ENCODE data around the gene SNAPC4. TPM values are rescaled to one million over a fixed set of nuclear protein-coding genes. Genes with fewer than 3 reads are reported as not detected.

The SNAPC4 gene
- total and polyA plus RNA-seq, 2 of the 8 experiments (the other 6 are each of a cell fraction or from before 2014, with no cell fraction given) = 6.9 to 18.1 TPM

DNA sequence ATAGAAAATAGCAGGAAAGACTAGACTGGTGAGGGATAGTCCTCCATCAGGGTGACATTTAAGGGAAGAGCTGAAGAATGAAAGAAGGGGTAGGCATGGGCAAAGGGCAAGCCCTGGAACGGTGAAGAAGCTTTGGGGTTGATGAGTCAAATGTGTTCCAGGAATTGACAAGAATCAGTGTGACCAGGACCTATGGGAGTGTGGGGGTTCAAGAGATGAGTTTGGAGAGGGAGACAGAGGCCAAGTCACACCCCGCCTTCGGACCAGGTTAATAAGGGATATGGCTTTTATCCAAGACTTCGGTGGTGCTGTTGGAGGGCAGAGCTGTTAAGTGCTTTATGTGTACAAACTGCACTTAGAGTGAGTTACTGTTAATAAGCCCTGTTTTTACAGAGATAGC lies 11.4 kb upstream of the SNAPC4 start:
- Histone ChIP-seq H3K4me1 (replicated peaks in 1 of 4; ENCODE audit: control insufficient read depth in 3 of 4, insufficient read depth in 4 of 4, low read length in 3 of 4) (peaks cover 0 to 3% (median 3%) of the 10 kb centered on the region in 4 experiments; a peak in 4 of 7 replicates), H3K4me3 (ENCODE audit: extremely low read depth in 1 of 4, insufficient read depth in 2 of 4, low read depth in 3 of 4, low read length in 4 of 4) (peak overlapping the region; percentile 87 to 93 (median 92)), H3K27ac (ENCODE audit: low read depth, low read length) (no peak overlapping the region), H3K79me1 (ENCODE audit: low read depth, low read length) (peaks cover 21% of the 10 kb centered on the region), H3K27me3 (replicated peaks in 1 of 4; ENCODE audit: control insufficient read depth in 3 of 4, extremely low read depth in 1 of 4, insufficient read depth in 3 of 4, low read length in 3 of 4) (no peaks in the 10 kb centered on the region), H2AK5ac (ENCODE audit: low read depth, low read length) (no peak overlapping the region), H3K23me2 (ENCODE audit: low read depth, low read length) (peaks cover 9% of the 10 kb centered on the region), H4K8ac (ENCODE audit: extremely low read depth, insufficient read depth, low read length) (no peak overlapping the region; the same call in 1 of the 2 replicates), H3K23ac (ENCODE audit: insufficient read length) (no peak overlapping the region), H3K56ac (replicated peaks; ENCODE audit: insufficient read length, low read depth, low read length) (no peak overlapping the region), H3K4ac (replicated peaks; ENCODE audit: insufficient read length, low read depth, low read length) (no peak overlapping the region), H3K14ac (ENCODE audit: insufficient read length) (no peak overlapping the region), H4K5ac (ENCODE audit: insufficient read length, low read depth, low read length) (no peak overlapping the region), H3K9me3 (ENCODE audit: insufficient read depth in 2 of 2, low read depth in 1 of 2, low read length in 1 of 2) (no peaks in the 10 kb centered on the region), H3K36me3 (ENCODE audit: control insufficient read depth in 2 of 4, insufficient read depth in 4 of 4, low read length in 3 of 4) (peaks cover 24 to 44% (median 35%) of the 10 kb centered on the region in 4 experiments), H2BK12ac (ENCODE audit: low read depth, low read length) (no peak overlapping the region; the same call in 1 of the 2 replicates), H2BK120ac (replicated peaks; ENCODE audit: low read depth, low read length) (no peak overlapping the region), H3K4me2 (ENCODE audit: insufficient read depth in 1 of 2, low read depth in 2 of 2, low read length in 2 of 2) (peak overlapping the region; percentile 68 to 92), H4K20me1 (replicated peaks in 1 of 2; ENCODE audit: control insufficient read depth in 1 of 2, insufficient read depth in 2 of 2, low read length in 2 of 2) (peaks cover 17 to 18% of the 10 kb centered on the region in 2 experiments), H3K9ac (replicated peaks in 1 of 4; ENCODE audit: extremely low read depth in 1 of 4, low read depth in 3 of 4, low read length in 3 of 4) (peak overlapping the region in 2 of 4 experiments; percentile 78 to 92; a peak in 3 of 7 replicates), H3K79me2 (ENCODE audit: control insufficient read depth in 1 of 2, insufficient read depth in 2 of 2, low read length in 2 of 2) (peaks cover 11 to 53% of the 10 kb centered on the region in 2 experiments), H3K18ac (ENCODE audit: extremely low read depth, low read length) (no peak overlapping the region), H2AFZ (ENCODE audit: low read length) (no peak overlapping the region), H4K91ac (replicated peaks; ENCODE audit: insufficient read length, low read length) (no peak overlapping the region), H2BK5ac (ENCODE audit: low read depth, low read length) (0 out of 2 replicates have a peak overlapping the region, but pooled peaks have one; percentile 24), H2BK15ac (ENCODE audit: low read length) (no peak overlapping the region), H2BK20ac (ENCODE audit: low read length) (no peak overlapping the region)
- ChIA-PET CTCF (ENCODE audit: partially characterized antibody) (interaction anchor here (1.5 to 1.8 kb wide), 2 partner anchors 74 to 77 kb away, joined by 3 to 4 read pairs; no protein-coding TSS in a partner anchor), POLR2A (ENCODE audit: partially characterized antibody) (interaction anchor here (0.7 to 8.0 kb wide), 6 partner anchors 13 to 68 kb away, joined by 3 to 123 read pairs (median 4); partner anchors contain the start of gene SNAPC4)
- WGBS, 2 experiments (ENCODE audit: extremely low coverage in 1 of 2, insufficient coverage in 1 of 2, insufficient read length in 1 of 2, insufficient replicate concordance in 2 of 2, low coverage in 1 of 2, low lambda C conversion rate in 2 of 2, missing lambda C conversion rate in 1 of 2) = 88% methylated on average over 4 of the region's 4 CpGs; no CpG with 5 or more reads in 1 of the 2 experiments
- DNase-seq (ENCODE audit: low read depth in 1 of 2, low spot score in 2 of 2) (no peak), FAIRE-seq (no peak)
- TF ChIP-seq RAD21 (IDR thresholded peaks at IDR 0.05 in 1 of 2, conservative IDR thresholded peaks at IDR 0.05 in 1 of 2; ENCODE audit: low read depth in 2 of 2, low read length in 2 of 2) (no peak), MAFK (IDR thresholded peaks at IDR 0.05; ENCODE audit: low read depth, low read length) (no peak), EP300 (IDR thresholded peaks at IDR 0.05; ENCODE audit: borderline replicate concordance in 1 of 2, low read depth in 2 of 2, low read length in 2 of 2) (no peak), RXRA (IDR thresholded peaks at IDR 0.05; ENCODE audit: insufficient read depth, low read depth, low read length) (no peak), RFX5 (IDR thresholded peaks at IDR 0.05; ENCODE audit: borderline replicate concordance, low read depth, low read length) (no peak), EZH2 (IDR thresholded peaks at IDR 0.05; ENCODE audit: low read depth, low read length, severe bottlenecking) (no peak), CEBPB (IDR thresholded peaks at IDR 0.05; ENCODE audit: low read depth, low read length) (no peak), GTF2F1 (IDR thresholded peaks at IDR 0.05; ENCODE audit: borderline replicate concordance, low read depth, low read length) (no peak), SIN3A (conservative IDR thresholded peaks at IDR 0.05 in 1 of 2, IDR thresholded peaks at IDR 0.05 in 1 of 2; ENCODE audit: low read depth in 1 of 2, low read length in 2 of 2) (no peak)
